ENCODE measurements around the gene MYH6. TPM values are rescaled to one million over a fixed set of nuclear protein-coding genes. Genes with fewer than 3 reads are reported as not detected.
"Not testable (repeated sequence)": the region's sequence is repeated elsewhere in the genome, so short reads cannot be mapped to it uniquely, and the experiment has no call there.

Gene MYH6
- total RNA-seq, 1 donor from 2014 or later = not detected

GRCh38 chr14:23386999-23387398 lies 21.1 kb downstream of the MYH6 start:
- TF ChIP-seq POLR2AphosphoS5 (IDR thresholded peaks at IDR 0.05; ENCODE audit: insufficient read depth in 1 of 2, low read depth in 1 of 2) (no peak), POLR2A (IDR thresholded peaks at IDR 0.05) (no peak), CTCF (IDR thresholded peaks at IDR 0.05) (no peak)
- no peak for DNase-seq (ENCODE audit: extremely low spot score in 2 of 2)
- no peaks in the 10 kb centered on the region for H3K36me3 ChIP-seq
- H3K4me1 ChIP-seq = no peaks in the 10 kb centered on the region
- no peak overlapping the region for H3K27ac ChIP-seq
- no peaks in the 10 kb centered on the region for H3K27me3 ChIP-seq
- no peaks in the 10 kb centered on the region for H3K9me3 ChIP-seq
- no peak overlapping the region for H3K4me3 ChIP-seq
- intact Hi-C loops (cut with DNase I) = no loop called here

- H3K27ac ChIP-seq; H3K4me3 ChIP-seq; H3K4me1 ChIP-seq; DNase-seq (ENCODE audit: extremely low spot score in 2 of 2); intact Hi-C loops (cut with DNase I); H3K36me3 ChIP-seq; H3K27me3 ChIP-seq; H3K9me3 ChIP-seq: not testable (repeated sequence)
Measured at GRCh38 chr14:23386266-23386657, 21.8 kb downstream of the MYH6 start.

- no peak for DNase-seq (ENCODE audit: extremely low spot score in 2 of 2)
- Histone ChIP-seq H3K27ac (no peak overlapping the region), H3K36me3 (no peaks in the 10 kb centered on the region), H3K9me3 (no peaks in the 10 kb centered on the region), H3K4me1 (no peaks in the 10 kb centered on the region), H3K27me3 (no peaks in the 10 kb centered on the region), H3K4me3 (no peak overlapping the region)
- no peak for TF ChIP-seq POLR2A (IDR thresholded peaks at IDR 0.05)
- no peak for TF ChIP-seq POLR2AphosphoS5 (IDR thresholded peaks at IDR 0.05; ENCODE audit: insufficient read depth in 1 of 2, low read depth in 1 of 2)
- TF ChIP-seq CTCF (IDR thresholded peaks at IDR 0.05) = no peak
- intact Hi-C loops (cut with DNase I) = no loop called here
Measured at GRCh38 chr14:23385642-23386265, 22.3 kb downstream of the MYH6 start.

GRCh38 chr14:23385244-23385641 lies 22.8 kb downstream of the MYH6 start:
- H3K27ac ChIP-seq = no peak overlapping the region
- no peaks in the 10 kb centered on the region for H3K4me1 ChIP-seq
- no peaks in the 10 kb centered on the region for H3K27me3 ChIP-seq
- no peaks in the 10 kb centered on the region for H3K9me3 ChIP-seq
- no peak overlapping the region for H3K4me3 ChIP-seq
- no peak for TF ChIP-seq CTCF (IDR thresholded peaks at IDR 0.05)
- TF ChIP-seq POLR2A (IDR thresholded peaks at IDR 0.05) = no peak
- TF ChIP-seq POLR2AphosphoS5 (IDR thresholded peaks at IDR 0.05; ENCODE audit: insufficient read depth in 1 of 2, low read depth in 1 of 2) = no peak
- intact Hi-C loops (cut with DNase I) = no loop called here
- no peaks in the 10 kb centered on the region for H3K36me3 ChIP-seq
- no peak for DNase-seq (ENCODE audit: extremely low spot score in 2 of 2)

- H3K36me3 ChIP-seq = no peaks in the 10 kb centered on the region
- intact Hi-C loops (cut with DNase I) = no loop called here
- no peaks in the 10 kb centered on the region for H3K4me1 ChIP-seq
- no peaks in the 10 kb centered on the region for H3K9me3 ChIP-seq
- TF ChIP-seq POLR2AphosphoS5 (IDR thresholded peaks at IDR 0.05; ENCODE audit: insufficient read depth in 1 of 2, low read depth in 1 of 2) (no peak), POLR2A (IDR thresholded peaks at IDR 0.05) (no peak), CTCF (IDR thresholded peaks at IDR 0.05) (no peak)
- H3K27me3 ChIP-seq = no peaks in the 10 kb centered on the region
- DNase-seq (ENCODE audit: extremely low spot score in 2 of 2) = no peak
- H3K27ac ChIP-seq = no peak overlapping the region
- no peak overlapping the region for H3K4me3 ChIP-seq
Measured at GRCh38 chr14:23384364-23385080, 23.6 kb downstream of the MYH6 start.
